HCT116 (cell line): Measurements from ENCODE around the gene PDE8A. TPM values are rescaled to one million over a fixed set of nuclear protein-coding genes. Genes with fewer than 3 reads are reported as not detected.

ENCODE experiments used
- ATAC-seq: fragments of 200-7000 bp; cut with Tn5 transposase; 2 replicates; pipeline ENCODE4 v1.9.1; 2020; ENCODE audit warnings: mild to moderate bottlenecking, moderate library complexity
- BruUV-seq: library from RNA; stranded (reverse); fragments of 400-500 nt; replicated peaks from 2 replicates; lab custom pipeline; 2021; lab: Mats Ljungman, UMichigan
- CTCF ChIA-PET: fragments of 300-600 bp; sonication (Branson Sonifier 250); formaldehyde crosslinking; loops from one replicate; lab custom pipeline; 2021; ENCODE audit warnings: antibody characterized with exemption; lab: Charles Lee
- POLR2A ChIA-PET: fragments of 300-600, 350-600 bp; sonication (Branson Sonifier 250); formaldehyde crosslinking; loops from one replicate; lab custom pipeline; 2021; ENCODE audit warnings: antibody characterized with exemption; lab: Charles Lee
- RAD21 ChIA-PET, 2 experiments: fragments of 300-600 bp; sonication (Branson Sonifier 250); formaldehyde crosslinking; loops; one replicate each; lab custom pipeline; 2023; ENCODE audit warnings: low total read pairs in 2 of 2; ENCODE audit not compliant: uncharacterized antibody in 2 of 2, unreplicated experiment in 2 of 2, low non-redundant PET in 1 of 2; lab: Charles Lee
- DNase-seq: peaks from one replicate; pipeline ENCODE4 v3.0.0-alpha.2; 2010; ENCODE audit warnings: low read depth, low spot score
- H2AFZ ChIP-seq: fragments of 200-600 bp; shearing (Covaris generic), sonication (generic); 2 replicates; pipeline ENCODE4 v1.6.1; 2017; ENCODE audit warnings: low read depth, mixed run types, mixed read lengths, antibody characterized with exemption, low read length; ENCODE audit not compliant: poor library complexity, severe bottlenecking
- H3K27ac ChIP-seq: 2 replicates; pipeline ENCODE4 v1.5.1; 2012; ENCODE audit warnings: low read depth, low read length
- H3K27me3 ChIP-seq: fragments of 200-600 bp; sonication (generic); 2 replicates; pipeline ENCODE4 v1.6.1; 2016; ENCODE audit warnings: mixed run types, low read length, mixed read lengths; ENCODE audit not compliant: insufficient read depth
- H3K36me3 ChIP-seq, 2 experiments: fragments of 200-500 bp in 1 of 2; fragments of 200-600 bp in 1 of 2; sonication (Bioruptor generic) in 1 of 2; sonication (generic) in 1 of 2; 2 replicates each; pipeline versions ENCODE4 v1.5.1 to v1.6.1; 2014 to 2016; ENCODE audit warnings: low read length in 2 of 2, inconsistent platforms in 1 of 2, mixed read lengths in 1 of 2, mixed run types in 1 of 2; ENCODE audit not compliant: insufficient read depth in 2 of 2, control insufficient read depth in 1 of 2
- H3K4me1 ChIP-seq, 2 experiments: fragments of 200-600 bp in 1 of 2; sonication (generic) in 1 of 2; 2 replicates each; pipeline versions ENCODE4 v1.5.1 to v1.6.1; 2012 to 2017; ENCODE audit warnings: low read length in 2 of 2, inconsistent platforms in 1 of 2, mild to moderate bottlenecking in 1 of 2, mixed read lengths in 1 of 2, mixed run types in 1 of 2, moderate library complexity in 1 of 2; ENCODE audit not compliant: insufficient read depth in 2 of 2, control insufficient read depth in 1 of 2
- H3K4me2 ChIP-seq: fragments of 200-600 bp; sonication (generic); 2 replicates; pipeline ENCODE4 v1.6.1; 2017; ENCODE audit warnings: mixed run types, low read length, mixed read lengths
- H3K4me3 ChIP-seq, 2 experiments: fragments of 200-600 bp in 1 of 2; sonication (generic) in 1 of 2; replicated peaks in 1 of 2; 2 replicates each; pipeline ENCODE4 v1.5.1; 2011 to 2016; ENCODE audit warnings: low read length in 2 of 2, control low read depth in 1 of 2, low read depth in 1 of 2, mild to moderate bottlenecking in 1 of 2, mixed read lengths in 1 of 2, mixed run types in 1 of 2
- H3K79me2 ChIP-seq: fragments of 200-600 bp; sonication (generic); 2 replicates; pipeline ENCODE4 v1.6.1; 2017; ENCODE audit warnings: mild to moderate bottlenecking, mixed run types, low read length, moderate library complexity, mixed read lengths; ENCODE audit not compliant: insufficient read depth
- H3K9ac ChIP-seq: fragments of 200-600 bp; sonication (generic); 2 replicates; pipeline ENCODE4 v1.6.1; 2016; ENCODE audit warnings: low read length, mixed read lengths
- H3K9me2 ChIP-seq: fragments of 200-600 bp; sonication (generic), shearing (Covaris generic); 2 replicates; pipeline ENCODE4 v1.6.1; 2017; ENCODE audit warnings: mixed run types, mild to moderate bottlenecking, moderate library complexity; ENCODE audit not compliant: insufficient read depth
- H3K9me3 ChIP-seq, 2 experiments: fragments of 200-500 bp in 1 of 2; fragments of 200-600 bp in 1 of 2; sonication (Bioruptor generic) in 1 of 2; sonication (generic) in 1 of 2; 2 replicates each; pipeline ENCODE4 v1.6.1; 2014 to 2017; ENCODE audit warnings: low read length in 2 of 2, mixed read lengths in 2 of 2, inconsistent platforms in 1 of 2, low read depth in 1 of 2, mild to moderate bottlenecking in 1 of 2, mixed run types in 1 of 2, moderate library complexity in 1 of 2; ENCODE audit not compliant: control insufficient read depth in 1 of 2, insufficient read depth in 1 of 2
- H4K20me1 ChIP-seq: fragments of 200-600 bp; sonication (generic), shearing (Covaris generic); 2 replicates; pipeline ENCODE4 v1.6.1; 2017; ENCODE audit warnings: mixed run types, mild to moderate bottlenecking, moderate library complexity; ENCODE audit not compliant: insufficient read depth
- CEBPB ChIP-seq: IDR thresholded peaks from 2 replicates; pipeline ENCODE4 v1.6.1; 2012; ENCODE audit warnings: low read depth
- ELF1 ChIP-seq: IDR thresholded peaks from 2 replicates; pipeline ENCODE4 v1.6.1; 2012; ENCODE audit warnings: low read depth, borderline replicate concordance
- RAD21 ChIP-seq: IDR thresholded peaks from 2 replicates; pipeline ENCODE4 v1.6.1; 2012; ENCODE audit warnings: low read depth, mild to moderate bottlenecking
- SIN3A ChIP-seq: IDR thresholded peaks from 2 replicates; pipeline ENCODE4 v1.6.1; 2012; ENCODE audit warnings: low read depth
- SRF ChIP-seq: IDR thresholded peaks from 2 replicates; pipeline ENCODE4 v1.6.1; 2012; ENCODE audit warnings: low read depth
- intact Hi-C: fragments of 100-400 bp; cut with micrococcal nuclease; formaldehyde crosslinking; loops from 2 replicates; pipeline ENCODE4 v1.10.0; 2022
- total RNA-seq: library from RNA; stranded (reverse); gene quantifications from one replicate; pipeline ENCODE4 v1.2.1, GENCODE V29; 2021; ENCODE audit not compliant: unreplicated experiment
- TF ChIP-seq, protein P1 (sequence below): IDR thresholded peaks from 2 replicates; pipeline ENCODE4 v1.6.1; 2012
- TF ChIP-seq, protein P2 (sequence below), 3 experiments: fragments of 200-600 bp in 1 of 3; sonication (generic) in 1 of 3; IDR thresholded peaks in 2 of 3; conservative IDR thresholded peaks in 1 of 3; 2 replicates each; pipeline ENCODE4 v1.5.1; 2012 to 2017; ENCODE audit warnings: low read depth in 2 of 3, low read length in 2 of 3, antibody characterized with exemption in 1 of 3, borderline replicate concordance in 1 of 3, control low read depth in 1 of 3, mild to moderate bottlenecking in 1 of 3, mixed read lengths in 1 of 3, mixed run types in 1 of 3, moderate library complexity in 1 of 3; ENCODE audit not compliant: insufficient read depth in 1 of 3

PDE8A gene
- total RNA-seq, 1 experiment from 2014 or later, result 37.8 TPM

DNA sequence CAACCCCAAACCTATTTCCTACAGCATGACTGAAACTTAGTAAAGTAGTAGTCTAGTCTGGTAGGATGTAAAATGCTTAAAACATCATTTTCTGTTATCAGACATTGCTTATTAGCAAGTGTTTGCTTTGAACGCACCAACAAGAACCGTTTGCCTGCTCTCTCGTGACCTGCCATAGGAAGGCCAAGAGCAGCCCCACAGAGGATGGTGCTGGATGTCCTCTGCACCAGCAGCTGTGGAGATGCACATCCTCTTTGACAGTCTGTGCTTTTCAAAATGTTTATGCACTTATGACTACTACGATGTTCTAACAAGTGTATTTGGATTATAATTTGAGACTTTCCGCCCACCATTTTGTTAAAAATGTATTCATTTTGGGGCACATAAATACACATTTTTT, 59.6 kb downstream of the PDE8A start:
- Histone ChIP-seq H3K9me3 (no peaks in the 10 kb centered on the region), H3K9ac (no peak overlapping the region), H3K4me2 (no peak overlapping the region), H3K79me2 (peaks cover 59% of the 10 kb centered on the region), H3K4me3 (no peak overlapping the region), H3K27me3 (no peaks in the 10 kb centered on the region), H3K27ac (no peak overlapping the region), H4K20me1 (no peaks in the 10 kb centered on the region), H3K4me1 (no peaks in the 10 kb centered on the region), H2AFZ (no peak overlapping the region), H3K9me2 (no peaks in the 10 kb centered on the region), H3K36me3 (no peaks in the 10 kb centered on the region)
- BruUV-seq, result no TSS peak
- CTCF ChIA-PET, result no interaction called here
- RAD21 ChIA-PET, result no interaction called here
- DNase-seq (no peak), ATAC-seq (no peak)
- intact Hi-C loops, result loop anchor here (5.0 to 10.0 kb wide), 2 partner anchors 196 to 454 kb away; no protein-coding TSS in a partner anchor
- POLR2A ChIA-PET, result no interaction called here
- TF ChIP-seq SRF (no peak), RAD21 (no peak), CEBPB (no peak), SIN3A (no peak), ELF1 (no peak)
- TF ChIP-seq, protein P1, sequence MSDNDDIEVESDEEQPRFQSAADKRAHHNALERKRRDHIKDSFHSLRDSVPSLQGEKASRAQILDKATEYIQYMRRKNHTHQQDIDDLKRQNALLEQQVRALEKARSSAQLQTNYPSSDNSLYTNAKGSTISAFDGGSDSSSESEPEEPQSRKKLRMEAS, result no peak
- TF ChIP-seq, protein P2, sequence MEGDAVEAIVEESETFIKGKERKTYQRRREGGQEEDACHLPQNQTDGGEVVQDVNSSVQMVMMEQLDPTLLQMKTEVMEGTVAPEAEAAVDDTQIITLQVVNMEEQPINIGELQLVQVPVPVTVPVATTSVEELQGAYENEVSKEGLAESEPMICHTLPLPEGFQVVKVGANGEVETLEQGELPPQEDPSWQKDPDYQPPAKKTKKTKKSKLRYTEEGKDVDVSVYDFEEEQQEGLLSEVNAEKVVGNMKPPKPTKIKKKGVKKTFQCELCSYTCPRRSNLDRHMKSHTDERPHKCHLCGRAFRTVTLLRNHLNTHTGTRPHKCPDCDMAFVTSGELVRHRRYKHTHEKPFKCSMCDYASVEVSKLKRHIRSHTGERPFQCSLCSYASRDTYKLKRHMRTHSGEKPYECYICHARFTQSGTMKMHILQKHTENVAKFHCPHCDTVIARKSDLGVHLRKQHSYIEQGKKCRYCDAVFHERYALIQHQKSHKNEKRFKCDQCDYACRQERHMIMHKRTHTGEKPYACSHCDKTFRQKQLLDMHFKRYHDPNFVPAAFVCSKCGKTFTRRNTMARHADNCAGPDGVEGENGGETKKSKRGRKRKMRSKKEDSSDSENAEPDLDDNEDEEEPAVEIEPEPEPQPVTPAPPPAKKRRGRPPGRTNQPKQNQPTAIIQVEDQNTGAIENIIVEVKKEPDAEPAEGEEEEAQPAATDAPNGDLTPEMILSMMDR (IDR thresholded peaks at IDR 0.05 in 2 of 3, conservative IDR thresholded peaks at IDR 0.05 in 1 of 3; ENCODE audit: borderline replicate concordance in 1 of 3, insufficient read depth in 1 of 3, low read depth in 2 of 3, low read length in 2 of 3), result no peak
